Mammary epithelial cell (primary cell): ENCODE results near the gene ST14.

Experiments
- EZH2 ChIP-seq: IDR thresholded peaks from 2 replicates; pipeline ENCODE4 v1.6.1; 2012; ENCODE audit warnings: low read length, inconsistent platforms, borderline replicate concordance
- TF ChIP-seq, protein P1 (sequence below), 2 donors: IDR thresholded peaks in 1 of 2; conservative IDR thresholded peaks in 1 of 2; 2 replicates each; pipeline ENCODE4 v1.5.1; 2011 to 2012; ENCODE audit warnings: inconsistent platforms in 2 of 2, low read length in 2 of 2, mild to moderate bottlenecking in 2 of 2, control low read depth in 1 of 2, low read depth in 1 of 2; ENCODE audit not compliant: insufficient read depth in 1 of 2; ENCODE audit errors: extremely low read depth in 1 of 2

- TF ChIP-seq, protein P1, sequence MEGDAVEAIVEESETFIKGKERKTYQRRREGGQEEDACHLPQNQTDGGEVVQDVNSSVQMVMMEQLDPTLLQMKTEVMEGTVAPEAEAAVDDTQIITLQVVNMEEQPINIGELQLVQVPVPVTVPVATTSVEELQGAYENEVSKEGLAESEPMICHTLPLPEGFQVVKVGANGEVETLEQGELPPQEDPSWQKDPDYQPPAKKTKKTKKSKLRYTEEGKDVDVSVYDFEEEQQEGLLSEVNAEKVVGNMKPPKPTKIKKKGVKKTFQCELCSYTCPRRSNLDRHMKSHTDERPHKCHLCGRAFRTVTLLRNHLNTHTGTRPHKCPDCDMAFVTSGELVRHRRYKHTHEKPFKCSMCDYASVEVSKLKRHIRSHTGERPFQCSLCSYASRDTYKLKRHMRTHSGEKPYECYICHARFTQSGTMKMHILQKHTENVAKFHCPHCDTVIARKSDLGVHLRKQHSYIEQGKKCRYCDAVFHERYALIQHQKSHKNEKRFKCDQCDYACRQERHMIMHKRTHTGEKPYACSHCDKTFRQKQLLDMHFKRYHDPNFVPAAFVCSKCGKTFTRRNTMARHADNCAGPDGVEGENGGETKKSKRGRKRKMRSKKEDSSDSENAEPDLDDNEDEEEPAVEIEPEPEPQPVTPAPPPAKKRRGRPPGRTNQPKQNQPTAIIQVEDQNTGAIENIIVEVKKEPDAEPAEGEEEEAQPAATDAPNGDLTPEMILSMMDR (conservative IDR thresholded peaks at IDR 0.05 in 1 of 2, IDR thresholded peaks at IDR 0.05 in 1 of 2; ENCODE audit: extremely low read depth in 1 of 2, insufficient read depth in 1 of 2, low read depth in 1 of 2, low read length in 2 of 2): no peak
- TF ChIP-seq EZH2: no peak
Observed at GRCh38 chr11:130237282-130238006, 77.9 kb downstream of the ST14 start.
